Fibroblast of skin of right biceps (primary cell): ENCODE results near the gene MINDY4.

Experiments used
- DNase-seq: peaks from one replicate; pipeline ENCODE4 v3.0.0-alpha.2; 2013

The MINDY4 gene

GRCh38 chr7:30920584-30921539 lies 149.6 kb downstream of the MINDY4 start:
- peak; percentile 74 for DNase-seq

GRCh38 chr7:30921540-30922401 lies 150.6 kb downstream of the MINDY4 start:
- no peak for DNase-seq

GRCh38 chr7:30922596-30922995 lies 151.4 kb downstream of the MINDY4 start:
- no peak for DNase-seq

GRCh38 chr7:30923009-30923773 lies 152.0 kb downstream of the MINDY4 start:
- DNase-seq: no peak

GRCh38 chr7:30923774-30924413 lies 152.7 kb downstream of the MINDY4 start:
- no peak for DNase-seq

- no peak for DNase-seq
Observed at GRCh38 chr7:30924624-30925023, 153.4 kb downstream of the MINDY4 start.

- DNase-seq: no peak
Observed at GRCh38 chr7:30925117-30925516, 153.9 kb downstream of the MINDY4 start.

GRCh38 chr7:30925913-30926312 lies 154.7 kb downstream of the MINDY4 start:
- no peak for DNase-seq

- DNase-seq: no peak
Observed at GRCh38 chr7:30926313-30926712, 155.1 kb downstream of the MINDY4 start.

- DNase-seq: no peak
Observed at GRCh38 chr7:30927040-30927439, 155.8 kb downstream of the MINDY4 start.

GRCh38 chr7:30927559-30927958 lies 156.3 kb downstream of the MINDY4 start:
- no peak for DNase-seq

GRCh38 chr7:30928254-30928872 lies 157.1 kb downstream of the MINDY4 start:
- DNase-seq: no peak

GRCh38 chr7:30929686-30930085 lies 158.5 kb downstream of the MINDY4 start:
- no peak for DNase-seq

GRCh38 chr7:30930621-30931020 lies 159.4 kb downstream of the MINDY4 start:
- no peak for DNase-seq

- DNase-seq: peak; percentile 56
Observed at GRCh38 chr7:30931161-30931928, 160.1 kb downstream of the MINDY4 start.

GRCh38 chr7:30931929-30932540 lies 160.8 kb downstream of the MINDY4 start:
- DNase-seq: no peak

GRCh38 chr7:30932562-30932961 lies 161.3 kb downstream of the MINDY4 start:
- no peak for DNase-seq

GRCh38 chr7:30933124-30933974 lies 162.1 kb downstream of the MINDY4 start:
- no peak for DNase-seq

GRCh38 chr7:30934225-30934624 lies 163.0 kb downstream of the MINDY4 start:
- DNase-seq: no peak
